ENCODE data around the gene SENP2.

- TF ChIP-seq SP140L (CRISPR knock-in tag; IDR thresholded peaks at IDR 0.05; ENCODE audit: borderline replicate concordance) (no peak), ZFP41 (CRISPR knock-in tag; IDR thresholded peaks at IDR 0.05; ENCODE audit: borderline replicate concordance) (no peak), MTA1 (CRISPR knock-in tag; IDR thresholded peaks at IDR 0.05; ENCODE audit: borderline replicate concordance) (no peak)
- TF ChIP-seq, protein P1, sequence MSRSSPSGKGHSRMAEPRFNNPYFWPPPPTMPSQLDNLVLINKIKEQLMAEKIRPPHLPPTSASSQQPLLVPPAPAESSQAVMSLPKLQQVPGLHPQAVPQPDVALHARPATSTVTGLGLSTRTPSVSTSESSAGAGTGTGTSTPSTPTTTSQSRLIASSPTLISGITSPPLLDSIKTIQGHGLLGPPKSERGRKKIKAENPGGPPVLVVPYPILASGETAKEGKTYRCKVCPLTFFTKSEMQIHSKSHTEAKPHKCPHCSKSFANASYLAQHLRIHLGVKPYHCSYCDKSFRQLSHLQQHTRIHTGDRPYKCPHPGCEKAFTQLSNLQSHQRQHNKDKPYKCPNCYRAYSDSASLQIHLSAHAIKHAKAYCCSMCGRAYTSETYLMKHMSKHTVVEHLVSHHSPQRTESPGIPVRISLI (CRISPR knock-in tag; IDR thresholded peaks at IDR 0.05; ENCODE audit: borderline replicate concordance): no peak
Observed at GRCh38 chr3:185657211-185657610, 71.1 kb downstream of the SENP2 start.

Measured in HepG2 (cell line).